ENCODE results near the gene GRIK4.

The GRIK4 gene

GRCh38 chr11:120522736-120523135 lies 11.2 kb downstream of the GRIK4 start:
- H3K4me1 ChIP-seq (ENCODE audit: control insufficient read depth, insufficient read depth, low read length), result no peaks in the 10 kb centered on the region
- no peak overlapping the region for H3K4me3 ChIP-seq (ENCODE audit: low read length)
- no peak overlapping the region for H3K9ac ChIP-seq (ENCODE audit: low read length)
- no peak overlapping the region for H3K27ac ChIP-seq (ENCODE audit: low read depth, low read length)
- H3K27me3 ChIP-seq (ENCODE audit: control insufficient read depth, insufficient read depth, low read length), result peaks cover 2% of the 10 kb centered on the region
- no peaks in the 10 kb centered on the region for H3K36me3 ChIP-seq (ENCODE audit: control insufficient read depth, insufficient read depth, low read length)

- peaks cover 2% of the 10 kb centered on the region for H3K27me3 ChIP-seq (ENCODE audit: control insufficient read depth, insufficient read depth, low read length)
- H3K36me3 ChIP-seq (ENCODE audit: control insufficient read depth, insufficient read depth, low read length), result no peaks in the 10 kb centered on the region
- H3K4me3 ChIP-seq (ENCODE audit: low read length), result no peak overlapping the region
- H3K4me1 ChIP-seq (ENCODE audit: control insufficient read depth, insufficient read depth, low read length), result no peaks in the 10 kb centered on the region
- H3K27ac ChIP-seq (ENCODE audit: low read depth, low read length), result no peak overlapping the region
- no peak overlapping the region for H3K9ac ChIP-seq (ENCODE audit: low read length)
Observed at GRCh38 chr11:120523196-120523595, 11.6 kb downstream of the GRIK4 start.

DNA sequence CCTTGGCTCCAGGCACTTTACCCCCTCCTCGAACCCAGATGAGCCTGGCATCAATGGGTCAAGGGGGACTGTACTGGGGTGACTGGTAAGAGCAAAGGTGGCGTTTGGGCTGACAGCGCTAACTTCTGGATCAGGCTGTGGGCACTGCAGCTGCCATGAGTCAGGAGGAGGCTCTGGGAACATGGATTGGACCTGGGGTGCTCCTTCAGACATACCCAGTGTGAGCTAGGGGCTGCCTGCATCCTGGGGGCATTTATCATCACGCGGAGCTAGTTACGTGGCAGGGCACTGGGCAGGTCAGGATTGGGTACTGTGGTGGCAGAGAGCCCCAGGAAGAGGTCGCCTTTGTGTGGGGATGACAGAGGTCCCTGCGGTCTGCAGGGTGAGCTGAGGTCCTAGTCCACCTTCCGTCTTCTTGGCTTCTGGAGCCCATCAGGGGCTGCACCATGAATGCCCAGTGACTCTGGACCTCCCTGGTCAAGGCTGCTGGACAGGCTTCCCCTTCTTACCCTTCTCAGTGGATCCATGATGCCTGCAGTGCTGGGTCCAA lies 13.1 kb downstream of the GRIK4 start:
- no peak overlapping the region for H3K9ac ChIP-seq (ENCODE audit: low read length)
- no peaks in the 10 kb centered on the region for H3K4me1 ChIP-seq (ENCODE audit: control insufficient read depth, insufficient read depth, low read length)
- H3K4me3 ChIP-seq (ENCODE audit: low read length), result no peak overlapping the region
- H3K27me3 ChIP-seq (ENCODE audit: control insufficient read depth, insufficient read depth, low read length), result peaks cover 2% of the 10 kb centered on the region
- H3K27ac ChIP-seq (ENCODE audit: low read depth, low read length), result no peak overlapping the region
- H3K36me3 ChIP-seq (ENCODE audit: control insufficient read depth, insufficient read depth, low read length), result no peaks in the 10 kb centered on the region

DNA sequence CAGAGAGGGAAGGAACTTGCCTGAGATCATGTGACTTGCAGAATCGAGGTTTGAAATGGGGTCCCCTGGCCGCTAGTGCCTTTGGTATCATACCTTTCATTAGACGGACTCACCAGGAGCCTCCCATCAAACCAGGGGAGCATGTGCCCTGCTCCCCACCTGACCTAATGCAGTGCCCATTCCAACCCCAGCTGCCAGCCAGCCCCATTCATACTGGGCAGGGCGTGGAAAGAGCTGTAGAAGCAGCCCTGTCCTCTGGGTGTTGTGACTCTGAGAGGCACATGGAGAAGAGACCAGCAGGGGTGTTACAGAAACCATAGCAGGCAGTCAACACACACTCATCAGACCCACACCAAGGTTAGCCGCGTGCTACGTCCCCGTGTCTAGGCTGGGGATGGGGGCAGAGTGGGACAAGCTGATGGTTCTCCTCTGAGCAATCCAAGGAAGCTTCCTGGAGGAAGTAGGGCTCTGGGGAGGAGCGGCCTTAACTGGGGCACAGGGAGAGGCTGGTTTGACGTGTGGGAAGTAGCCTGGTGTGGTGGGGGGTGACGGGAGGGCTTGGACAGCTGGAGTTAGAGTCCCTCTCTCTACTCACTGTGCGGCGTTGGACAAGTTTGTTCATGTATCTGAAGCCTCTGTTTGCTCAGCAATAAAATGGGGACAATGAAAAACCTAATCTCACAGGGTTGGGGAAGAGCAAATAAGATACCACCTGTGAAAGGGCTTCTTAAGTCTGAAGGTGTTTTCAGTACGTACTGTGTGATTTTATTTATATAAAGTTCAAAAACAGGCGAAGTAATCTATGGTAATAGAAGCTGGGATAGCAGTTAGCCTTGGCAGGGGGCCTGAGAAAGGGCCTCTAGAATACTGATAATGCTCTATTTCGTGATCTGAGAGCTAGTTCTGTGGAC lies 14.0 kb downstream of the GRIK4 start:
- H3K27ac ChIP-seq (ENCODE audit: low read depth, low read length), result no peak overlapping the region
- no peak overlapping the region for H3K9ac ChIP-seq (ENCODE audit: low read length)
- H3K36me3 ChIP-seq (ENCODE audit: control insufficient read depth, insufficient read depth, low read length), result no peaks in the 10 kb centered on the region
- H3K27me3 ChIP-seq (ENCODE audit: control insufficient read depth, insufficient read depth, low read length), result peaks cover 2% of the 10 kb centered on the region
- no peaks in the 10 kb centered on the region for H3K4me1 ChIP-seq (ENCODE audit: control insufficient read depth, insufficient read depth, low read length)
- no peak overlapping the region for H3K4me3 ChIP-seq (ENCODE audit: low read length)

GRCh38 chr11:120526241-120526640 lies 14.7 kb downstream of the GRIK4 start:
- H3K27ac ChIP-seq (ENCODE audit: low read depth, low read length), result no peak overlapping the region
- H3K4me3 ChIP-seq (ENCODE audit: low read length), result no peak overlapping the region
- peaks cover 2% of the 10 kb centered on the region for H3K27me3 ChIP-seq (ENCODE audit: control insufficient read depth, insufficient read depth, low read length)
- no peaks in the 10 kb centered on the region for H3K36me3 ChIP-seq (ENCODE audit: control insufficient read depth, insufficient read depth, low read length)
- no peak overlapping the region for H3K9ac ChIP-seq (ENCODE audit: low read length)
- no peaks in the 10 kb centered on the region for H3K4me1 ChIP-seq (ENCODE audit: control insufficient read depth, insufficient read depth, low read length)

GRCh38 chr11:120527111-120527761 lies 15.7 kb downstream of the GRIK4 start:
- peaks cover 2% of the 10 kb centered on the region for H3K27me3 ChIP-seq (ENCODE audit: control insufficient read depth, insufficient read depth, low read length)
- H3K4me3 ChIP-seq (ENCODE audit: low read length), result no peak overlapping the region
- no peak overlapping the region for H3K9ac ChIP-seq (ENCODE audit: low read length)
- no peaks in the 10 kb centered on the region for H3K4me1 ChIP-seq (ENCODE audit: control insufficient read depth, insufficient read depth, low read length)
- no peak overlapping the region for H3K27ac ChIP-seq (ENCODE audit: low read depth, low read length)
- H3K36me3 ChIP-seq (ENCODE audit: control insufficient read depth, insufficient read depth, low read length), result no peaks in the 10 kb centered on the region

GRCh38 chr11:120528749-120529148 lies 17.2 kb downstream of the GRIK4 start:
- Histone ChIP-seq H3K27ac (ENCODE audit: low read depth, low read length) (no peak overlapping the region), H3K27me3 (ENCODE audit: control insufficient read depth, insufficient read depth, low read length) (peaks cover 4% of the 10 kb centered on the region), H3K4me3 (ENCODE audit: low read length) (no peak overlapping the region), H3K4me1 (ENCODE audit: control insufficient read depth, insufficient read depth, low read length) (no peaks in the 10 kb centered on the region), H3K36me3 (ENCODE audit: control insufficient read depth, insufficient read depth, low read length) (no peaks in the 10 kb centered on the region), H3K9ac (ENCODE audit: low read length) (no peak overlapping the region)

DNA sequence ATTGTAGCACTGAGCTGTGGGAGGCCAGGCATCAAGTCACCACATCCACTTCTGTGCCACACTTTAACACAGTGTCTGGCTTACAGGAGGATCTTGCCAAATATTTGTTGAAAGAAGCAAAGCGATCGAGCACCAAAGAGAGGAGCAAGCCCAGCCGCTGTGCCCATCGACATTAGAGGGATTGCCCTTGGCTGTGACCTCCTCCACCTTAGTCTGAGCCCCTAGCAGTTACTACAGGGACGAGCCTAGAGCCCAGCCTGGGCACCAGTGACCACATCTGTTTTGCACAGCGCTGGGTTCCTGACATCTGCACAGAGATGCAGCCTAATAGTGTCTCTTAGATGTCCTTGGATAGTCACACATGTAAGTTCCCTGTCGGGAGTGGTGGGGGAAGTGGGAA lies 17.7 kb downstream of the GRIK4 start:
- H3K4me3 ChIP-seq (ENCODE audit: low read length), result no peak overlapping the region
- no peak overlapping the region for H3K9ac ChIP-seq (ENCODE audit: low read length)
- H3K36me3 ChIP-seq (ENCODE audit: control insufficient read depth, insufficient read depth, low read length), result no peaks in the 10 kb centered on the region
- no peaks in the 10 kb centered on the region for H3K4me1 ChIP-seq (ENCODE audit: control insufficient read depth, insufficient read depth, low read length)
- peaks cover 4% of the 10 kb centered on the region for H3K27me3 ChIP-seq (ENCODE audit: control insufficient read depth, insufficient read depth, low read length)
- no peak overlapping the region for H3K27ac ChIP-seq (ENCODE audit: low read depth, low read length)

- H3K36me3 ChIP-seq (ENCODE audit: control insufficient read depth, insufficient read depth, low read length), result no peaks in the 10 kb centered on the region
- H3K27ac ChIP-seq (ENCODE audit: low read depth, low read length), result no peak overlapping the region
- no peaks in the 10 kb centered on the region for H3K4me1 ChIP-seq (ENCODE audit: control insufficient read depth, insufficient read depth, low read length)
- peaks cover 4% of the 10 kb centered on the region for H3K27me3 ChIP-seq (ENCODE audit: control insufficient read depth, insufficient read depth, low read length)
- no peak overlapping the region for H3K9ac ChIP-seq (ENCODE audit: low read length)
- H3K4me3 ChIP-seq (ENCODE audit: low read length), result no peak overlapping the region
Observed at GRCh38 chr11:120529911-120530310, 18.4 kb downstream of the GRIK4 start.

DNA sequence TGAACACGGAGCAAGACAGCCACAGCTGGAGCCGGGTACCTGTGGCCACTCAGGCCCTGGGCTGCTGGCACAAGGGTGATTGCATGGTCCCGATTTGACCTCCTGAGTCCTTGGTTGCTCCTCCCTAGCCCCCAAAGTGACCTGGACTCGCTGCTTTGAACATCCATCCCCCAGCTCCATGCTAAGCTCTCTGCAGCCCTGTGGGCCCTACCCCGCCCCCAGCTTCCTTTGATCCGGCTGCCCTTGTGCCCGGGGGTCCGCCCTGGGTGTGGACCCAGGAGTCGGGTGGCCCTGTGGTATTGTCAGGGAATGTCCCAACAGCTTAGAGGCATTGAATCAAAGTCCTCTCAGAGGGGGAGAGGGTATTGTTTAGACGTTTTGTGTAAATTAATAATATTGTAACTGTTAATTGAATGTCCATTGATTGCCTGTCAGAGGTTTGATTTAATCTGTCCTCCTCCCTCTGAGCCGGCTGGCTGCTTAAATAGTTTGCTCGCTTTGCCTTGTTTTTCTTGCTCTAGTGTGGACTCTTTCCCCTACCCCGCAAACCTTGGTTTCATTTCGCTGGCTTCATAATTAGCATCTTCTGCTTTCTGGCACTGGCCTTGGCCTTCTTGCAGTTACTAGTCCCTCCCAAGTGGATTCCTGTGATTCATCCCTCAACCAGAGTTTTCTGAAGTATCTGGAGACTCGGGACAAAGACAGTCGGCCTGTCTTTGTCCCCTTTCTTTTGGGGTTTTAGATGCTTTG lies 20.7 kb downstream of the GRIK4 start:
- Histone ChIP-seq H3K4me1 (ENCODE audit: control insufficient read depth, insufficient read depth, low read length) (no peaks in the 10 kb centered on the region), H3K27me3 (ENCODE audit: control insufficient read depth, insufficient read depth, low read length) (peaks cover 4% of the 10 kb centered on the region), H3K9ac (ENCODE audit: low read length) (no peak overlapping the region), H3K27ac (ENCODE audit: low read depth, low read length) (no peak overlapping the region), H3K36me3 (ENCODE audit: control insufficient read depth, insufficient read depth, low read length) (no peaks in the 10 kb centered on the region), H3K4me3 (ENCODE audit: low read length) (no peak overlapping the region)

DNA sequence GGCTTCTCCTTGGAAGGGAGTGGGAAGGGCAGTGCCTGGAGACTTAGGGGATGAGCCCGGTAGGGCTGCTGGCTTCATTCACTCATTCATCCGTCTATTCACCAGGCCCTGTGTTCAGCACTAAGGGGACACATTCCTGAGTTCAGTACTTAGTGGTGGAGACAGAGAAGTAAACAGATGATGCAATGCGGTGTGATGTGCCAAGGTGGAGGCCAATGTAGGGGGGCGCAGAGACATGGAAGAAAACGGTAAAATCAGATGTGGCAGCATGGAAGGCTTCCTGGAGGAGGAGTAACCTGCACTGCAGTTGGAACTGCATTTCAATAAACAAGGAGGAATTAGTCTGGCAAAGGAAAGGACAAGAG lies 21.3 kb downstream of the GRIK4 start:
- H3K27ac ChIP-seq (ENCODE audit: low read depth, low read length), result no peak overlapping the region
- H3K9ac ChIP-seq (ENCODE audit: low read length), result no peak overlapping the region
- no peaks in the 10 kb centered on the region for H3K4me1 ChIP-seq (ENCODE audit: control insufficient read depth, insufficient read depth, low read length)
- H3K27me3 ChIP-seq (ENCODE audit: control insufficient read depth, insufficient read depth, low read length), result peaks cover 2% of the 10 kb centered on the region
- H3K4me3 ChIP-seq (ENCODE audit: low read length), result no peak overlapping the region
- H3K36me3 ChIP-seq (ENCODE audit: control insufficient read depth, insufficient read depth, low read length), result no peaks in the 10 kb centered on the region

DNA sequence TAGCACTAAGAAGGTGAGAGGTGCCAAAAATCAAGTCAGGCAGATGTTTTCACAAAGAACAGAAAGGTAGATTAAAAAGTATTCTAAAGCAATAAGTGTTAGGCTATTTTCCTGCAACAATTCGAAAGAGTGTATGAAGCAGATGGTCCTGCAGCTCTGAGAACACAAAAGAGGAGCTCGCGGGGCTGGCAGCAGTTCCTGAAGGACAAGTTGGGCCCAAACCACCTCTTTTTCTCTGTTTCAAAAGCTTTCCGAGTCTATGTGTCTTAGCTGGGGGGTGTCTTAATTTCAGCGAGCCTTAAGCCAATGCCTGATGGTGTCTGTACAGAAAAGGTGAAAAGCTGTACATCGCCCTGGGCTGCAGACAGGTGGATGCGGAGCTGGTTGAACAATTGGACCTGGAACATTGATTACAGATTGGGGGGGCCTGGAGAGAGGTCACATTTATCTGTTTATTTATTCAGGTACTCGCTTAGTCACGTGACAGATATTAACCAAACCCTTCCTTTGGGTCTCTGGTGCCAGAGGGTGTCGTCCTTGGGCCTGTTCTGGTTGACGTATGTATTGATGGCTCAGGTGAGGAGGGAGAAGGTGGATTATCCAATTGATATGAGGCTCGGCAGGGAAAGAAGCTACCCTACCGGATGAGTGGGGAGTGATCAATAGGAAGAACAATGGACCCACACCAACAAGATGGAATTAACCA lies 24.7 kb downstream of the GRIK4 start:
- Histone ChIP-seq H3K27me3 (ENCODE audit: control insufficient read depth, insufficient read depth, low read length) (peaks cover 2% of the 10 kb centered on the region), H3K4me1 (ENCODE audit: control insufficient read depth, insufficient read depth, low read length) (no peaks in the 10 kb centered on the region), H3K9ac (ENCODE audit: low read length) (no peak overlapping the region), H3K36me3 (ENCODE audit: control insufficient read depth, insufficient read depth, low read length) (no peaks in the 10 kb centered on the region), H3K4me3 (ENCODE audit: low read length) (no peak overlapping the region), H3K27ac (ENCODE audit: low read depth, low read length) (no peak overlapping the region)
